OCI-LY1 (cell line): Measurements from ENCODE around the gene RRAGC.

Source experiments
- H2AFZ ChIP-seq: fragments of 200-600 bp; sonication (generic), shearing (Covaris generic); 2 replicates; pipeline ENCODE4 v1.6.0; 2014; ENCODE audit warnings: antibody characterized with exemption, mild to moderate bottlenecking, low read length
- H3F3A ChIP-seq: fragments of 200-600 bp; sonication (generic), shearing (Covaris generic); 2 replicates; pipeline ENCODE4 v1.6.0; 2014; ENCODE audit warnings: mild to moderate bottlenecking, antibody characterized with exemption, low read length, moderate library complexity; ENCODE audit not compliant: insufficient read depth
- H3K27ac ChIP-seq: fragments of 200-600 bp; sonication (generic); 2 replicates; pipeline ENCODE4 v1.5.1; 2014; ENCODE audit warnings: low read length, mixed run types, mild to moderate bottlenecking, low read depth; ENCODE audit not compliant: poor library complexity, severe bottlenecking
- H3K27me3 ChIP-seq: fragments of 200-600 bp; sonication (generic); 2 replicates; pipeline ENCODE4 v1.6.0; 2014; ENCODE audit warnings: antibody characterized with exemption, mild to moderate bottlenecking, low read length, moderate library complexity; ENCODE audit not compliant: insufficient read depth
- H3K36me3 ChIP-seq: fragments of 200-600 bp; sonication (generic); 2 replicates; pipeline ENCODE4 v1.6.1; 2014; ENCODE audit warnings: mild to moderate bottlenecking, antibody characterized with exemption, low read length, moderate library complexity, mixed read lengths; ENCODE audit not compliant: insufficient read depth
- H3K4me1 ChIP-seq: fragments of 200-600 bp; sonication (generic); 2 replicates; pipeline ENCODE4 v1.5.1; 2014; ENCODE audit warnings: mild to moderate bottlenecking, low read length, moderate library complexity; ENCODE audit not compliant: insufficient read depth, severe bottlenecking
- H3K4me2 ChIP-seq: fragments of 200-600 bp; sonication (generic), shearing (Covaris generic); 2 replicates; pipeline ENCODE4 v1.6.1; 2014; ENCODE audit warnings: low read length
- H3K4me3 ChIP-seq: fragments of 200-600 bp; sonication (generic); 2 replicates; pipeline ENCODE4 v1.5.1; 2014; ENCODE audit warnings: low read length, low read depth, mild to moderate bottlenecking, mixed read lengths; ENCODE audit not compliant: poor library complexity, severe bottlenecking
- H3K79me2 ChIP-seq: fragments of 200-600 bp; shearing (Covaris generic); 2 replicates; pipeline ENCODE4 v1.6.1; 2016; ENCODE audit warnings: mixed run types, low read length, mixed read lengths; ENCODE audit not compliant: insufficient read depth
- H3K9ac ChIP-seq: fragments of 200-600 bp; sonication (generic), shearing (Covaris generic); 2 replicates; pipeline ENCODE4 v1.6.1; 2014; ENCODE audit warnings: mild to moderate bottlenecking, low read length, mixed read lengths
- H3K9me2 ChIP-seq: fragments of 200-600 bp; sonication (generic), shearing (Covaris generic); 2 replicates; pipeline ENCODE4 v1.6.1; 2014; ENCODE audit warnings: low read depth, mild to moderate bottlenecking, low read length, mixed read lengths
- H3K9me3 ChIP-seq: fragments of 200-600 bp; shearing (Covaris generic); 2 replicates; pipeline ENCODE4 v1.6.1; 2014; ENCODE audit warnings: low read length, mixed read lengths
- H4K20me1 ChIP-seq: fragments of 200-600 bp; sonication (generic), shearing (Covaris generic); 2 replicates; pipeline ENCODE4 v1.6.0; 2016; ENCODE audit warnings: mild to moderate bottlenecking, low read length; ENCODE audit not compliant: insufficient read depth
- CTCF ChIP-seq: fragments of 200-600 bp; sonication (generic), shearing (Covaris generic); IDR thresholded peaks from 2 replicates; pipeline ENCODE4 v1.5.1; 2017; ENCODE audit warnings: mild to moderate bottlenecking, antibody characterized with exemption, low read length, moderate library complexity, mixed read lengths
- EZH2 ChIP-seq: fragments of 200-600 bp; sonication (generic), shearing (Covaris generic); IDR thresholded peaks from 2 replicates; pipeline ENCODE4 v1.8.0; 2017; ENCODE audit warnings: borderline replicate concordance, mixed run types, mild to moderate bottlenecking, antibody characterized with exemption, low read length, moderate library complexity, mixed read lengths

The RRAGC gene

GRCh38 chr1:38790422-38791163 is 69.0 kb downstream of the RRAGC start:
- Histone ChIP-seq H2AFZ (no peak overlapping the region), H3K9me2 (no peaks in the 10 kb centered on the region), H3K4me2 (no peak overlapping the region), H3K9ac (no peak overlapping the region), H3K36me3 (no peaks in the 10 kb centered on the region), H3F3A (no peaks in the 10 kb centered on the region), H3K9me3 (peaks cover 2% of the 10 kb centered on the region; the same call in 1 of the 2 replicates), H3K4me1 (no peaks in the 10 kb centered on the region), H3K27me3 (no peaks in the 10 kb centered on the region), H3K79me2 (no peaks in the 10 kb centered on the region), H4K20me1 (no peaks in the 10 kb centered on the region), H3K27ac (no peak overlapping the region), H3K4me3 (no peak overlapping the region)
- TF ChIP-seq EZH2 (no peak), CTCF (no peak)

- no peaks in the 10 kb centered on the region for H3K4me1 ChIP-seq
- H3K79me2 ChIP-seq = no peaks in the 10 kb centered on the region
- H3K4me3 ChIP-seq = no peak overlapping the region
- no peak overlapping the region for H3K27ac ChIP-seq
- TF ChIP-seq EZH2 (no peak), CTCF (no peak)
- H3K36me3 ChIP-seq = no peaks in the 10 kb centered on the region
- H4K20me1 ChIP-seq = no peaks in the 10 kb centered on the region
- H3F3A ChIP-seq = no peaks in the 10 kb centered on the region
- H3K9me2 ChIP-seq = no peaks in the 10 kb centered on the region
- H3K27me3 ChIP-seq = no peaks in the 10 kb centered on the region
- H3K9ac ChIP-seq = no peak overlapping the region
- H3K4me2 ChIP-seq = no peak overlapping the region
- H3K9me3 ChIP-seq = peaks cover 2% of the 10 kb centered on the region; the same call in 1 of the 2 replicates
- no peak overlapping the region for H2AFZ ChIP-seq
Observed at GRCh38 chr1:38789498-38790169, 69.9 kb downstream of the RRAGC start.

- H4K20me1 ChIP-seq = no peaks in the 10 kb centered on the region
- H3K4me2 ChIP-seq = no peak overlapping the region
- no peaks in the 10 kb centered on the region for H3F3A ChIP-seq
- H3K36me3 ChIP-seq = no peaks in the 10 kb centered on the region
- TF ChIP-seq CTCF = no peak
- TF ChIP-seq EZH2 = no peak
- no peak overlapping the region for H2AFZ ChIP-seq
- H3K9me3 ChIP-seq = peaks cover 2% of the 10 kb centered on the region; the same call in 1 of the 2 replicates
- no peak overlapping the region for H3K9ac ChIP-seq
- no peaks in the 10 kb centered on the region for H3K4me1 ChIP-seq
- no peaks in the 10 kb centered on the region for H3K27me3 ChIP-seq
- H3K79me2 ChIP-seq = no peaks in the 10 kb centered on the region
- no peaks in the 10 kb centered on the region for H3K9me2 ChIP-seq
- H3K4me3 ChIP-seq = no peak overlapping the region
- no peak overlapping the region for H3K27ac ChIP-seq
Observed at GRCh38 chr1:38788341-38789336, 70.9 kb downstream of the RRAGC start.
